Omental fat pad (tissue), 4 donors: Measurements from ENCODE around the gene TBC1D21. TPM values are rescaled to one million over a fixed set of nuclear protein-coding genes. Genes with fewer than 3 reads are reported as not detected.

Experiments
- ATAC-seq: fragments of 150-250 bp; one replicate; pipeline ENCODE4 v1.9.1; 2016; ENCODE audit warnings: mild to moderate bottlenecking, moderate library complexity; ENCODE audit not compliant: low FRiP score
- DNase-seq: peaks from one replicate; pipeline ENCODE4 v3.0.0-alpha.2; 2019; ENCODE audit warnings: low spot score
- CTCF ChIP-seq, 3 donors: fragments of 450-650 bp; IDR thresholded peaks; one replicate each; pipeline ENCODE4 v1.5.1; 2016 to 2017; ENCODE audit warnings: antibody characterized with exemption in 3 of 3, mild to moderate bottlenecking in 3 of 3, moderate library complexity in 2 of 3
- total RNA-seq, 4 donors: library from RNA; depleted of rRNA; stranded (reverse); fragments of >200 nt; gene quantifications; one replicate each; pipeline ENCODE4 v1.1.0, GENCODE V29; 2016

Gene TBC1D21
- total RNA-seq, 4 donors from 2014 or later = not detected

DNA sequence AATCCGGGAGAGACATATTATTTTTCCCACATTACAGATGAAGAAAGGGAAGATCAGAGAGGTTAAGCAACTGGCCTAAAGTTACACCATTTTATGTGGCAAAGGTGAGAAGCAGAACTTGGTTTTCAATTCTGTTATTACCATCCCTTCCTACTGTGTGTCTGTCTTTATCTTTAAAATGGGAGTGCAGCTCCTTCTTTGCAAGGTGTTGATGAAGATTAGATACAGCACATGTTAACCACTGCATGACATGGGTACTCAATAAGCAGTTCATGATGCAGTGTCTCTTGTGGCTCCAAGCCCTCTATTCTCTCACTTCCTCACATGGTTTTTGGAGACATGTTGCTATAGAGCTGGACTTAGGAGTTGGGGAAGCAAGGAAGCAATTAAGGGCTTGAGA, 23.1 kb upstream of the TBC1D21 start:
- DNase-seq = no peak
- no peak for TF ChIP-seq CTCF (IDR thresholded peaks at IDR 0.05)
- ATAC-seq = no peak

- DNase-seq = no peak
- ATAC-seq = no peak
- TF ChIP-seq CTCF (IDR thresholded peaks at IDR 0.05) = no peak
Observed at GRCh38 chr15:73851689-73852088, 21.7 kb upstream of the TBC1D21 start.

DNA sequence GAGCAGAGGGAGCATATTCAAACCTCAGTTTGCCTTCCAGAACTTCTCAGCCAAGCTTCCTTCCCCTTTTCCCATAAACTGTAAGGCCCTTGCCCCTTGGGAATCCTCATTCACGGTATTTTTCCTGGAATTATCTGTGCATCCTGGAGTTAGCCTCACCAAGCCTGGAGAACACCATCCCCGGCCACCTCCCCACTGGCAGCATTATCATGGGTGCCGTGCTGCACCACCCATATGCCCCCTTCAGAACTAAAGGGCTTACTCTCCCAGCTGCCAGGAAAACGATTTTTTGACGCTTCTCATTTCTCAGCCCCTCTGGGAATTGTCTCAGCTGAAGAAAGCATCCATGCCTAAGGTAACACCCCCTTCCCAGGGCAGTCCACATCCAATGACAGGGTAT, 20.9 kb upstream of the TBC1D21 start:
- ATAC-seq (no peak), DNase-seq (no peak)
- no peak for TF ChIP-seq CTCF (IDR thresholded peaks at IDR 0.05)

GRCh38 chr15:73854265-73854664, 19.1 kb upstream of the TBC1D21 start:
- TF ChIP-seq CTCF (IDR thresholded peaks at IDR 0.05) = no peak
- DNase-seq = no peak
- ATAC-seq = no peak

GRCh38 chr15:73856458-73857192, 16.7 kb upstream of the TBC1D21 start:
- DNase-seq (no peak), ATAC-seq (no peak)

GRCh38 chr15:73857193-73857920, 16.0 kb upstream of the TBC1D21 start:
- DNase-seq (no peak), ATAC-seq (no peak)
- no peak for TF ChIP-seq CTCF (IDR thresholded peaks at IDR 0.05)

More at GRCh38 chr15:73856458-73857192, 16.7 kb upstream of the TBC1D21 start:
- no peak for TF ChIP-seq CTCF (IDR thresholded peaks at IDR 0.05)

GRCh38 chr15:73858062-73858461, 15.3 kb upstream of the TBC1D21 start:
- no peak for TF ChIP-seq CTCF (IDR thresholded peaks at IDR 0.05)
- ATAC-seq (no peak), DNase-seq (no peak)
